Common myeloid progenitor, CD34-positive (primary cell): ENCODE results near the gene RSPH1.

Source experiments
- CTCF ChIA-PET: fragments of 350-600 bp; sonication (Branson Sonifier 250); formaldehyde crosslinking; loops from one replicate; lab custom pipeline; 2021; ENCODE audit warnings: antibody characterized with exemption; lab: Charles Lee
- POLR2A ChIA-PET: fragments of 350-600 bp; sonication (Branson Sonifier 250); formaldehyde crosslinking; loops from one replicate; lab custom pipeline; 2021; ENCODE audit warnings: antibody characterized with exemption; lab: Charles Lee
- DNase-seq, 3 donors: peaks; one replicate each; pipeline versions ENCODE4 v3.0.0 to v3.0.0-alpha.2; 2013
- H3K27ac ChIP-seq, 2 experiments: 1 replicate in 1 of 2; 2 replicates in 1 of 2; pipeline ENCODE4 v1.7.0; 2013; ENCODE audit warnings: inconsistent platforms in 2 of 2, low read length in 2 of 2, mild to moderate bottlenecking in 2 of 2, low read depth in 1 of 2, moderate library complexity in 1 of 2; ENCODE audit not compliant: severe bottlenecking in 2 of 2, insufficient read depth in 1 of 2, poor library complexity in 1 of 2
- H3K27me3 ChIP-seq, 5 experiments: replicated peaks in 2 of 5; 1 replicate in 3 of 5; 2 replicates in 2 of 5; pipeline versions ENCODE4 v1.6.1 to v1.7.0; 2013; ENCODE audit warnings: low read length in 4 of 5, mild to moderate bottlenecking in 2 of 5, moderate library complexity in 2 of 5, inconsistent platforms in 1 of 5; ENCODE audit not compliant: insufficient read depth in 5 of 5, control insufficient read depth in 4 of 5
- H3K36me3 ChIP-seq, 4 experiments: 1 replicate in 2 of 4; 2 replicates in 2 of 4; pipeline versions ENCODE4 v1.6.1 to v1.7.0; 2013; ENCODE audit warnings: low read length in 3 of 4, control low read depth in 1 of 4, mild to moderate bottlenecking in 1 of 4; ENCODE audit not compliant: control insufficient read depth in 4 of 4, insufficient read depth in 4 of 4
- H3K4me1 ChIP-seq, 4 experiments: 1 replicate in 3 of 4; 2 replicates in 1 of 4; pipeline versions ENCODE4 v1.6.1 to v1.7.1; 2013; ENCODE audit warnings: low read length in 3 of 4, mild to moderate bottlenecking in 3 of 4, control low read depth in 1 of 4, inconsistent platforms in 1 of 4, moderate library complexity in 1 of 4; ENCODE audit not compliant: control insufficient read depth in 4 of 4, insufficient read depth in 4 of 4; ENCODE audit errors: control extremely low read depth in 1 of 4
- H3K4me3 ChIP-seq, 7 experiments: 1 replicate in 4 of 7; 2 replicates in 3 of 7; pipeline versions ENCODE4 v1.5.1 to v1.7.0; 2013; ENCODE audit warnings: mild to moderate bottlenecking in 7 of 7, low read length in 6 of 7, moderate library complexity in 6 of 7, inconsistent platforms in 2 of 7, low read depth in 2 of 7, control low read depth in 1 of 7; ENCODE audit not compliant: insufficient read depth in 4 of 7, control insufficient read depth in 1 of 7; ENCODE audit errors: extremely low read depth in 1 of 7
- H3K9me3 ChIP-seq, 5 experiments: 1 replicate in 4 of 5; 2 replicates in 1 of 5; pipeline versions ENCODE4 v1.6.1 to v1.7.1; 2013; ENCODE audit warnings: low read length in 4 of 5, mild to moderate bottlenecking in 2 of 5, inconsistent platforms in 1 of 5, low read depth in 1 of 5, moderate library complexity in 1 of 5; ENCODE audit not compliant: control insufficient read depth in 4 of 5, insufficient read depth in 2 of 5; ENCODE audit errors: control extremely low read depth in 1 of 5
- WGBS: methylation state at CpG from one replicate; pipeline ENCODE4 v1.1.5; 2013; ENCODE audit not compliant: insufficient coverage; 5-methylcytosine and 5-hydroxymethylcytosine counted together

RSPH1 gene

GRCh38 chr21:42515708-42516502 is 19.9 kb upstream of the RSPH1 start:
- H3K4me1 ChIP-seq: peaks cover 12 to 58% (median 40%) of the 10 kb centered on the region in 4 experiments
- H3K36me3 ChIP-seq: peaks cover 7 to 40% (median 20%) of the 10 kb centered on the region in 4 experiments
- DNase-seq: no peak
- POLR2A ChIA-PET: no interaction called here
- H3K9me3 ChIP-seq: no peaks in the 10 kb centered on the region
- H3K27ac ChIP-seq: no peak overlapping the region
- peak overlapping the region in 3 of 7 experiments; percentile 85 to 93 (median 92) for H3K4me3 ChIP-seq
- WGBS: 96% methylated on average over 11 of the region's 12 CpGs
- CTCF ChIA-PET: interaction anchor here (1.0 to 2.1 kb wide), 3 partner anchors 11 to 60 kb away, joined by 3 to 6 read pairs (median 3); no protein-coding TSS in a partner anchor
- no peaks in the 10 kb centered on the region for H3K27me3 ChIP-seq

GRCh38 chr21:42514883-42515228 is 18.8 kb upstream of the RSPH1 start:
- H3K27ac ChIP-seq: peak overlapping the region; percentile 68 to 83
- WGBS: 0% methylated on average over 1 of the region's 5 CpGs
- ChIA-PET POLR2A (interaction anchor here (1.4 kb wide), 1 partner anchor 18 kb away, joined by 6 read pairs; no protein-coding TSS in a partner anchor), CTCF (interaction anchor here (1.3 to 2.1 kb wide), 7 partner anchors 8 to 63 kb away, joined by 3 to 7 read pairs (median 5); no protein-coding TSS in a partner anchor)
- peak overlapping the region; percentile 51 to 93 (median 76) for H3K4me3 ChIP-seq
- no peaks in the 10 kb centered on the region for H3K27me3 ChIP-seq
- DNase-seq: no peak
- no peaks in the 10 kb centered on the region for H3K9me3 ChIP-seq
- peaks cover 12 to 50% (median 38%) of the 10 kb centered on the region in 4 experiments for H3K4me1 ChIP-seq
- H3K36me3 ChIP-seq: peaks cover 3 to 31% (median 15%) of the 10 kb centered on the region in 4 experiments

GRCh38 chr21:42513985-42514882 is 18.2 kb upstream of the RSPH1 start:
- H3K27me3 ChIP-seq: no peaks in the 10 kb centered on the region
- CTCF ChIA-PET: interaction anchor here (1.1 to 2.1 kb wide), 10 partner anchors 9 to 62 kb away, joined by 3 to 7 read pairs (median 4); no protein-coding TSS in a partner anchor
- POLR2A ChIA-PET: interaction anchor here (1.0 to 1.4 kb wide), 4 partner anchors 9 to 21 kb away, joined by 3 to 6 read pairs (median 4); partner anchors contain the start of gene RSPH1

GRCh38 chr21:42513151-42513984 is 17.3 kb upstream of the RSPH1 start, which contains the start of gene SLC37A1:
TSS of gene SLC37A1 (plus strand) at chr21:42513852. CDS start at chr21:42518455, 4,603 bp downstream.
- Histone ChIP-seq H3K27me3 (no peaks in the 10 kb centered on the region), H3K36me3 (peaks cover 2 to 16% (median 7%) of the 10 kb centered on the region in 4 experiments), H3K27ac (peak within 1 kb of the TSS; percentile 68 to 83), H3K9me3 (no peaks in the 10 kb centered on the region), H3K4me1 (peaks cover 12 to 52% (median 39%) of the 10 kb centered on the region in 4 experiments), H3K4me3 (peak within 1 kb of the TSS; percentile 51 to 93 (median 76))
- ChIA-PET CTCF (interaction anchor here (0.8 to 1.9 kb wide), 14 partner anchors 9 to 46 kb away, joined by 3 to 7 read pairs (median 4); no protein-coding TSS in a partner anchor), POLR2A (interaction anchor here (1.0 to 1.4 kb wide), 4 partner anchors 10 to 21 kb away, joined by 3 to 6 read pairs (median 4); partner anchors contain the start of gene RSPH1)
- 11% methylated on average over 81 of the region's 88 CpGs for WGBS
- peak in 2 of 3 donors; percentile 56 to 64 for DNase-seq

More at GRCh38 chr21:42513985-42514882, 18.2 kb upstream of the RSPH1 start:
- Histone ChIP-seq H3K36me3 (peaks cover 2 to 24% (median 11%) of the 10 kb centered on the region in 4 experiments), H3K4me3 (peak overlapping the region; percentile 51 to 93 (median 76)), H3K27ac (peak overlapping the region; percentile 68 to 83), H3K4me1 (peaks cover 12 to 47% (median 37%) of the 10 kb centered on the region in 4 experiments), H3K9me3 (no peaks in the 10 kb centered on the region)
- DNase-seq: peak in 2 of 3 donors; percentile 52 to 63
- 0% methylated on average over 69 of the region's 77 CpGs for WGBS

- CTCF ChIA-PET: interaction anchor here (0.8 to 1.9 kb wide), 8 partner anchors 10 to 47 kb away, joined by 3 to 5 read pairs (median 4); no protein-coding TSS in a partner anchor
- Histone ChIP-seq H3K4me1 (peaks cover 12 to 49% (median 38%) of the 10 kb centered on the region in 4 experiments), H3K4me3 (peak overlapping the region in 1 of 7 experiments; percentile 93), H3K36me3 (peaks cover 2 to 7% (median 4%) of the 10 kb centered on the region in 4 experiments), H3K27ac (peak overlapping the region in 1 of 2 experiments; percentile 54), H3K27me3 (no peaks in the 10 kb centered on the region), H3K9me3 (peaks cover 0 to 2% (median 0%) of the 10 kb centered on the region in 5 experiments)
- POLR2A ChIA-PET: no interaction called here
- 93% methylated on average over 15 of the region's 16 CpGs for WGBS
- no peak for DNase-seq
Observed at GRCh38 chr21:42512346-42513034, 16.5 kb upstream of the RSPH1 start.
